GDM1 (cell line): ENCODE results near the gene SNAPC2.

Source experiments
- DNase-seq: peaks from one replicate; lab custom pipeline; 2025; lab: John Stamatoyannopoulos, UW

The SNAPC2 gene, protein sequence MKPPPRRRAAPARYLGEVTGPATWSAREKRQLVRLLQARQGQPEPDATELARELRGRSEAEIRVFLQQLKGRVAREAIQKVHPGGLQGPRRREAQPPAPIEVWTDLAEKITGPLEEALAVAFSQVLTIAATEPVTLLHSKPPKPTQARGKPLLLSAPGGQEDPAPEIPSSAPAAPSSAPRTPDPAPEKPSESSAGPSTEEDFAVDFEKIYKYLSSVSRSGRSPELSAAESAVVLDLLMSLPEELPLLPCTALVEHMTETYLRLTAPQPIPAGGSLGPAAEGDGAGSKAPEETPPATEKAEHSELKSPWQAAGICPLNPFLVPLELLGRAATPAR

DNA sequence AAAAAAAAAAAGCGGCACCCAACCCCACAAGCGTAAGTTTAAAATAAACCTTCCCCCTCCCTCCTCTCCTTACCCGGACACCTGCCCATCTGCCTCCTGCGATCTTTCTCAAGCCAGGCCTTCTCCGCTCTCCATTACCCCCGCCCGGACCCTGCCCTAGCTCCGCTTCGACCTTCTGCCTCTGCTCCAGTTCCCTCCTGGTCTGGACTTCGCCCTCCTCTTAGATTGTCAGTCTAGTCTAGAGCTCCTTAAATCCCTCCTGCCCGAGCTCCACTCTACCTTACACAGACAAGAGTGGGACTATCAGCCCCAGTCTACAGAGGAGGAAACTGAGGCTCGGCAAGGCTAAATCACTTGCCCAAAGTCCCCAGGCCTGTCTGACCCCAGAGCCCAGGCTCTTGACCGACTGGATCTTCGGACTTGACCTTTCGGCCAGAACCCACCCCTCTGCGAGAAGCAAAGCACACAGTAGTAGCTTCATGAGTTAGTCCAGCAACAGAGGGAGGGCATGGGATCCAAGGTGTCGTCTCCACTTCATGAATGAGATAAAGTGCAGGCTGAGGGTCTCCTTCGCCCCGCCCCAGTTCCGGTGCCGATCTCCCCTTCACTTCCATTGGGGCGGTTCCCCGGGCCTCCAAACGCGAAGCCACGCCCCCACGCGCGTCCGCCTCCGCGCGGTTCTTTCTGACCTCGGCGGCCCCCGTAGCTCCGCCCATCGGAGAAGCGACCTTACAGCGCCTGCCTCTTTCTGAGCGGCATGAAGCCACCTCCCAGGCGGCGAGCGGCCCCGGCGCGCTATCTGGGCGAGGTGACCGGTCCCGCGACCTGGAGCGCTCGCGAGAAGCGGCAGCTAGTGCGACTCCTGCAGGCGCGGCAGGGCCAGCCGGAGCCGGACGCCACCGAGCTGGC lies at the start of gene SNAPC2:
SNAPC2 (plus strand) TSS at position 729 of the 909 bp plus-strand sequence; CDS start at position 758, 29 bp downstream.
- DNase-seq: peak; percentile 91

DNA sequence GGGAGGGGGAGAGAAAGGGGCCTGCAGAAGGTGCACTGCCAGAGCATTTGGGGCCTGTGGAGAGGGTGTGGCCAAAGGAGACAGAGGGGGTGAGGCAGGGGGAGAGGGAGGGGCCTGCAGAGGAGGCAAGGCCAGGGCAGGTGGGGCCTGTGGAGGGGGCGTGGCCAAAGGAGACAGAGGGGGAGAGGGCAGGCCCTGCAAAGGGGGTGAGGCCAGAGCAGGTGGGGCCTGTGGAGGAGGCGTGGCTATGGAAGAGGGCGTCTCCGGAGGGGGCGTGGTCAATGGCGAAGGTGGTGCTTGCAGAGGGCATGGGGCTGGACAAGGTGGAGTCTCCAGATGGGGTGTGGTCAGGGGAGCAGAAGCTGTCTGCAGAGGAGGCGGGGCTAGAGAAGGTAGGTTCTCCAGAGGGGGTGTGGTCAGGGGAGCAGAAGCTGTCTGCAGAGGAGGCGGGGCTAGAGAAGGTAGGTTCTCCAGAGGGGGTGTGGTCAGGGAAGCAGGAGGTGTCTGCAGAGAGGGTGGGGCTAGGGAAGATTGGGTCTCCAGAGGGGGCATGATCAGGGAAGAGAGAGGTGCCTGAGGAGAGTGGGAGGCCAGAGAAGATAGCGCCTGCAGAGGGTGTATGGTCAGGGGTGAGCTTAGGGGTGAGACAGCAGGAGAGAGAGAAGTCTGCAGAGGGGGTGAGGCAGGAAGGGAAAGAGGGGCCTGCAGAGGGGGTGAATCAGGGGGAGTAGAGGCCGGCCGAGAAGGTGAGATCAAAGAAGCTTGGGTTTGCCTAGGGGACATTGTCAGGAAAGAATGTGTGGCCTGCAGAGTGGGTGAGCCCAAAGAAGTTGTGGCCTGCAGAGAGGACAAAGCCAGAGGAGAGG lies 49.3 kb upstream of the SNAPC2 start:
- DNase-seq: peak; percentile 87

DNA sequence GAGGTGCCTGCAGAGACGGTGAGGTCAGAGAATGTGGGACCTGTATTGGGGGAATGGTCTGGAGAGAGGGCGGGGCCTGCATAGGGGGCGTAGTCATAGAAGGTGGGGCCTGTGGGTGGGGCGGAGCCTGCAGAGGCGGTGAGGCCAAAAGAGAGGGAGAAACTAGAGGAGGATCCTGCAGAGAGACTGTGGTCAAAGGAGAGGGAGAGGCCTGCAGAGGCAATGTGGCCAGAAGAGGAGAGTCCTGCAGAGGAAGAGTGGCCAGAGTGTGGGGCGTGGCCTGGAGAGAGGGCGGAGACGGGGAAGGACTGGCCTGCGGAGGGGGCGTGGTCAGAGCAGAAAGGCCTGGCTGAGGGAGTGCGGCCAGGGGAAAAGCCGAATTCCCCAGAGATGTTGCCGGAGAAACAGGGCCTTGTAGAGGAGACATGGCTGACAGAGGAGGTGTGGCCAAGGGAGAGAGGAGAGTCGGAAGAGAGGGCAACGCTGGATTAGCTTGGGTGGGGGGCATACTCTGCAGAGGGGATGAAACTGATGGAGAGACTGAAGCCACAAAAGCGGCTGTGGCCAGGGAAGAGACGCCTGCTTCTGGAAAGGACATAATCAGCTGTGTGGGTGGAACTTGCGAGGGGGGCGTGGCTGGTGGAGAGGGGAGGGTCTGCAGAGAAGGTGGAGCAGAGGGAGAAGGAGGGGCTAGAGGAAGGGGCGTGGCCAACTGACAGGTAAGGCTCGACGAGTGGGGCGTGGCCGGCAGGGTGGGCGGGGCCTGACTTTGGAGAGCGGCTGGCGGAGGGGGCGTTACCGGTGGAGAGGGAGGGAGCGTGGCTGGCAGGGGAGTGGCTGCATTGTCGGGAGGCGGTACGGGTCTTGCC lies 48.5 kb upstream of the SNAPC2 start:
- DNase-seq: peak; percentile 88

DNA sequence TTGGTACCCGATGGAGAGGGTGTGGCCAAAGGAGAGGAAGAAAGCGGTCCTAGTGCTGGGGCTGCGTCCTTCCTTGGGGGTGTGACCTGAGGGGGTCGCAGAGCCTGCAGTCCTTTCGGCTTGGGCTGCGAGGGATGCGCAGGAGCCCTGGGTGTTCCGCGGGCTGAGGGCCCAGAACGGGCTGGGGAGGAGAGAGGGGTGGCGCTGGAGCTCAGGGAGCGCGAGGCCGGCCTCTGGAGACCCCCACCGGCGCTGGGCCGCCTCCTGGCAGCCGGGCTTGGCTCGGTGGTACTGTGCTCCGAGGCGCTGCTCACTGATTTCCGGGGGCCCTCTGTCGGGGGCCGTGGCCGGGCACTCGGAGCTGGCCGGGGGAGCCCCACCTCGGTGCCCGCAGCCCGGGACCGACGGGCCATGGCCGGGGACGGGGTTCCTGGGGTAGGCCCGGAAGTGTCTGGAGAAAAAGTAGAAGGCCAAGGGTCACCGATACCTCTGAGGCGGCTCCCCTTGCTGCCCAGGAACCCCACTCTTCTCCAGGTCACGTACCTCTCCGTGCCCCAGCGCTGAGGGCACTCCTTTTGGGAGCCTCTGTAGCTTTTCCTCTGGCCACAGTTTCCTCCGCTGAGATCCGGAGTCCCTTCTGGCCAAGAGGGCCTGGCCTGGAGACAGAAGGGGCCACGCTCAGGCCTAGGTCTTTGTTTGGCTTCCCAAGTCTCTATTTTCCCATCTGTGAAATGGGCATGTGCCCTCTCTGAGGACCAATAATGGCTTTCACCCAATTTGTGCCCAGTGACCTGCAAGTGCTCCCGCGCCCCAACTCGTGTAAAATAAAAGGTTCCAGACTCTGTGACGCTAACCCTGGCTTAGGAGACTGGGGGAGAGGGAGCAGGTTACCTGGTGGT lies 47.6 kb upstream of the SNAPC2 start:
- no peak for DNase-seq

DNA sequence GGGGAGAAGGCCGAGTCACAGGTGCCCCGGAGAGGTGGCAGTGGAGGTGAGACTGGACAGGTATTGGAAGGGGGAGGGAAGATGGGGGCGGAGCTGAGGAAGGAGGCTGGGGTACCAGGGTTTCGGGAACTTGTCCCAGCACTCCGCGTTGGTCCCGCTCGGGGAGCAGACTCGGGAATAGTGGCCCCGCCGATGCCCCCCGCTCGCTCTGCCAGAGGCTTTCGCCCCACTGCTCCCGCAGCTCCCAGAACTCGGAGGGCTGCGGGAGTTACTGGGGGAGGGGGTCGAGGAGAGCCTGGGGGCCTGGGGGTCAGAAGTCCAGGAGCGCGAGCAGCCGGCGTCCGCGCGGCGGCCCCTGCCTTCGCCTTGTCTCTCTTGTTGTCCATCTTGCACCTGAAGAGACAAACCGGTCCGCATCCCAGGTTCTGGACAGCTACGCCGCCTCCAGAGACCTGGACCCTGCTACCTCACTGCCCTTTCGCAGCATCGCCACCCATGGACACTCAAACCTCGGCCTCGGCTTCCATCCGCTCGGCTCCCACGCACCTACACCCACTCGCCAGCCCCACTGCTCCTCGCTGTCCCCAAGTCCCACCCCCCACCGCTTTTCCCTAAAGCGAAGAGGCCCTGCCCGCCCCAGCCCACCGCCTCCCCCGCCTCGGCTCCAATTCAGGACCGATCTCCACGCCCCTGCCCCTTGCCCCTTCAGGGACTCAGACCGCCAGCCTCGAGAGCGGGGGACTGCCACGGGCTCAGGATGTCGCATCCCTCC lies 46.6 kb upstream of the SNAPC2 start:
- DNase-seq: no peak

DNA sequence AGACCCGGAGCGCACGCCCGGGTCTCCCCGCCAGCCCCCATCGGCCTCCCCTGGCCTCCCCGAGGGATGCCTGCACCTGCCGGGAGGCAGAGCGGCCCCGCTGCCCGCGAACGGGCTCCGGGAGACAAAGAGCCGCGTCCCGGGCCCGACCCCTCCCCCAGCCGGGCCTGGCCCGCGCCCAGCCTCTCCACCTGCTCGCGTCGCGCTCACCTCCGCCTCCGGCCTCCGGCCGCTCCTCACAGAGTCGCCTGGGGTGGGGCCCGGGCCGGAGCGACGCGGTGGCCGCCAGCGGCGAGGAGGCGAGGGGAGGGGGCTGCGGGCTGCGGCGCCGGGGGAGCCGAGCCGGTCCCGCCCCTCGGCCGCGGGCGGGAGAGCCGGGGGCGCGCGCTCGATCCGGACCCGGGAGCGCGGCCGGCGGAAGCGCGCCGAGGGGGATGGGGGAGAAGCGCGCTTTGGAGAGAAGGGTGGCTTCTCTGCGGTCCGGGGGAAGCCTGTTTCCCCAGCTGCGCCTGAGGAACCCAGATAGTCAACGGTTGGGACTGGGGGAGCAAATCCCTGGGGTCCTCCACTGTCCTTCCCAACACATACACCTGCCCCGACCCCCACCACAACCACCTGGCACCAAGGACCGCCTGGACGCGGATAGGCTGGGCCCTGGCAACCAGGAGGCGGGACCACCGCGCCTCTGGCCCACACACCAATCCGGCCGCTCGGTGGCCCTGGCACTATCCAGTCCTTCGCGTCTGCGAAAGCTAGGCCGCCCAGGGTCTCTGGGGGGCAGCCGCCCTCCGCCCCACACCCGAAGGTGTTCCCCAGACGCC lies 45.9 kb upstream of the SNAPC2 start, which contains the start of gene PRR36:
PRR36 (minus strand) TSS at position 315 of the 821 bp plus-strand sequence. CDS start 701 bp downstream, outside the sequence.
- peak; percentile 20 for DNase-seq

DNA sequence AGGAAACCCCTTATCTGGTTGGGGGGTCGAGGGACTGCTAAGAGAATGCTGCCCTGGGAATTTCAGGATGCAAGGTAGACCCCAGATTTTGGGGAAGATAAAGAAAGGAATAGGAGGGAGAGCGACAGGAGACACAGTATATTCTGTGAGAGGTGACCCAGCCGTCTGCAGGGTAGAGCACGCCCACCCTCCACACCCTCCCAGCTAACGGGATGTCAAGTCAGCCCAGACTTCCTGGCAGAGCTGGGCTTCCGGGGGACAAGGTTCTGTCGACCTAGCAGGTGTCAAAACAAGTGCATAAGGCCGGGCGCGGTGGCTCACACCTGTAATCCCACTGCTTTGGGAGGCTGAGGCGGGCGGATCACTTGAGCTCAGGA lies 45.3 kb upstream of the SNAPC2 start:
- no peak for DNase-seq

DNA sequence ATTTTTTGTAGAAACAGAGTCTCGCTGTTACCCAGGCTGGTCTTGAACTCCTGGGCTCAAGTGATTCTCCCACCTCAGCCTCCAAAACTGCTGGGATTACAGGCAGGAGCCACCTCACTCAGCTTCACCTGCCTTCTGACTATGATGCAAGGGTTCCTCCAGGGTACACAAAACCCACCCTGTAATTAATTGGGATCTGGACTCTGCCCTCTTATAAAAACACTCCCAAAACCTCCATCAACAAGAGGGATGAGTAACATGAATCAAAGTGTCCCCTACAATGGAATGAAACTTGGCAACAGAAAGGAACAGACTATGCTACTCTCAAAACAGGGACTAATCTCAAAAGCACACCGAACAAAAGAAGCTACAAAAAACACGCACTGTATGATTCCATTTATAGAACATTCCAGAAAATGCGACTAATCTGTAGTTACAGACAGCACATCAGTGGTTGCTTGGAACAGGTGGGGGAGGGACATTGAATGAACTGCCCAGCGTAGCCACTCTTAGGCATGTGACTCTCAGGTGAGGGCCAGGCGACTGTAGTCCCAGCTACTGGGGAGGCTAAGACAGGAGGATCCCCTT lies 42.8 kb upstream of the SNAPC2 start:
- no peak for DNase-seq

DNA sequence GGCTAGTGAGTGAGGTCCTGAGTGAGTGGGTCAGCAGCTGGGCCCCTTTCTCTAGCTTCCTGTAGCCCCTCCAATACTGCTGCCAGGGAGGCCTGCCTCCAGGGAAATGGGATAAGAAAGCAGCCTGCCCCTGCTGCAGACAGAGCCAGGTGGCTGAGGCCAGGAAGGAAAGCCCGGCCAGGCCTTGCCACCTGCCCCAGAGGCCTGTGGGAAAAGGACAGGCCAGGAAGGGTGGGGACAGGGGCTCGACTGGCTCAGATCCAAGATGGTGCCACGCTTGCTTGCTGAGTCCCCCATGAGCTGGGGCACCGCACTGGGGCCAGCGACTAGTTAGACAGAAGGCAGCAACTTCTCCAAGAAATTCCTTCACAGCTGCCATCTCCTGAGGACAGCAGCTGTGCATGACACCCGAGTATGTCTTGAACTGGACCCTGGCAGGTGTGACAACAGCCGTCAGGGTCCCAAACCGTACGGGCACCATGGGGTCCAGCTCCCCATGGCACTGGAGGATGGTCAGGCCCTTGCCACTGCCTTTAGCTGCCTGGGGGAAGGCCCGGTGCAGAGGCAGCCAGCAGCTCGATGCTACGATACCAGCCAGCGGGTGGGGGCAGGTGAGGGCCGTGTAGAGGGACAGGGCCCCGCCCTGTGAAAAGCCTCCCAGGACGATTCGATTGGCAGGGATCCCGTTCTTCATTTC lies 40.9 kb upstream of the SNAPC2 start:
- DNase-seq: no peak

DNA sequence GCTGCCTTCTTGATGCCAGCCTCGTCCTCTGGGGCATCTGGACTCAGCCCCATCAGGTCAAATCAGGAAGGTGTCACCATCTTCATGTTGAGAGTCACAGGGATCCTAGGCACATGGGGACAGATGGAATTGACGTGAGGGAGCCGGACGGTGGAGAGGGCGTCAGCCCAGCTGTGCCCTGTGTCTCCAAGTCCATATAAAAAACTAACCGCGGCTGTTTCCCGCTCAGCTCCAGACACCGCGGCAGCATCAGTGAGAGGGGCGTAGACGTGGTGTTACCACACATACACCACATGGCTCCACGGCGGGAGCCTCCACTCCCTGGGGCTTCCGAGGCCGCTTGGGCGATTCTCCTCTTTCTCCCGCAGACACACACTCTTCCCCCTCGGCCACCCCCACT lies 40.3 kb upstream of the SNAPC2 start:
- DNase-seq: no peak

DNA sequence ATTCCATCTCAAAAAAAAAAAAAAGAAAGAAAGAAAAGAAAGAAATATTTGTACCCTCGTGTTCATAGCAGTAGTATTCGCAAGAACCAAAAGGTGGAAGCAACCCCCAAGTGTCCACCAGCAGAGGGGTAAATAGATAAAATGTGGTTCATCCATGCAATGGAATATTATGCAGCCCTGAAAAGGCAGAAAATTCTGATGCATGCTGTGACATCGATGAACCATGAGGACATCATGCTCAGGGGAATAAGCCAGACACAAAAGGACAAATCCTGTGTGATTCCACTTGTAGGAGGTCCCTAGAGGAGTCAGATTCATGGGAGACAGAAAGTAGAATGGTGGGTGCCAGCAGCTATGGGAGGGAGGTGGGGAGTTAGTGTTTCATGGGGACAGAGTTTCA lies 38.2 kb upstream of the SNAPC2 start:
- DNase-seq: no peak

DNA sequence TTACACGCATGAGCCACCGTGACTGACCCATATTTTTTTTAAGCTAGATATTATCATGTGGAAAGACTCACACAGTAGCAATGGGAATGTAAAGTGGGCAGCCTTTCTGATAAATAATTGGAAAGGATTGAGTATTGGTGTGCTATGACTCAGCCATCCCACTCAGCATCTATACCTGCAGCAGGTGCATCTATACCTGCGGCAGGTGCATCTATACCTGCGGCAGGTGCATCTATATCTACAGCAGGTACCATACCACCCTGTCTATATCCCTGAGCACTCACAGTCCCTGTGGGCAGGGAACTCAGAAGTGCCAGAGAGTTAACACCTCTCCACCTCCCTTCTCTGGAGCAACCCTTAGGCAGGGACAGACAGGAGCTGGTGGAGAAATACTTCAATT lies 37.0 kb upstream of the SNAPC2 start:
- DNase-seq: no peak

DNA sequence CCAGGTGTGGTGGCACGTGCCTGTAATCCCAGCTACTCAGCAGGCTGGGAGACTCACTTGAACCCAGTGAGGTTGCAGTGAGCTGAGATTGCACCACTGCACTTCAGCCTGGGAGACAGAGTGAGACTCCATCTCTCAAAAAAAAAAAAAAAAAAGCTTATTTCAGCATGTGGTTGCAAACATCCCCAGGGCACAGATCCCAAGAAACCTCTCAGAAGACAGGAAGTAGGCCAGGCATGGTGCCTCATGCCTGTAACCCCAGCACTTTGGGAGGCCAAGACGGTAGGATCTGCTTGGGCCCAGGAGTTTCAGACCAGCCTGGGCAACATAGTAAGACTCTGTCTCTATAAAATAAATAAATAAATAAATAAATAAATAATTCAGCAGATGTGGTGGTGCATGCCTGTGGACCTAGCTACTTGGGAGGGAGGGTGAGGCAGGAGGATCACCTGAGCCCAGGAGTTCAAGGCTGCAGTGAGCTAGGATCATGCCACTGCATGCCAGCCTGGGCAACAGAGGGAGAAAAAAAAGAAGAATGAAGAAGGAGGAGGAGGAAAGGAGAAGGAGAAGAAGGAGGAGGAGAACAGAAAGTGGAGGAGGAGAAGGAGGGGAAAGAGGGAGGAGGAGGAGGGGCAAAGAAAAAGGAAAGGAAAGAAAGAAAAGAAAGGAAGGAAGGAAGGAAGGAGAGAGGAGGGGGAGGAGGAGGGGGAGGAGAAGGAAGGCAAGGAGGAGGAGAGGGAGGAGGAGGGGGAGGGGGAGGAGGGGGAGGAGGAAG lies 36.2 kb upstream of the SNAPC2 start:
- no peak for DNase-seq

DNA sequence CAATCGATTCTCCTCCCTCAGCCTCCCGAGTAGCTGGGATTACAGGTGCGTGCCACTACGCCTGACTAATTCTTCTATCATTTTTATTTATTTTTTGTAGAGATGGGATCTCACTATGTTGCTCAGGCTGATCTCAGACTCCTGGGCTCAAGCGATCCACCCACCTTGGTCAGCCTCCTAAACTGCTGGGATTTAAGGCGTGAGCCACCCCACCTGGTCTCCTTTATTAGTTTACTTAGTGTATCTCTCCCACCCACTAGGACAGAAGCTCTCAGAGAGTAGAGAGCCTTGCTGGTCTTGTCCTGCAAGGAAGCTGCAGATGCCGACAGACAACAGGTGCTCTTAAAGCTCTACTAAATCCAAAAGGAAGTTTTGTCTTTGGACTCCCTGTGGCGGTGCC lies 34.3 kb upstream of the SNAPC2 start:
- DNase-seq: no peak

DNA sequence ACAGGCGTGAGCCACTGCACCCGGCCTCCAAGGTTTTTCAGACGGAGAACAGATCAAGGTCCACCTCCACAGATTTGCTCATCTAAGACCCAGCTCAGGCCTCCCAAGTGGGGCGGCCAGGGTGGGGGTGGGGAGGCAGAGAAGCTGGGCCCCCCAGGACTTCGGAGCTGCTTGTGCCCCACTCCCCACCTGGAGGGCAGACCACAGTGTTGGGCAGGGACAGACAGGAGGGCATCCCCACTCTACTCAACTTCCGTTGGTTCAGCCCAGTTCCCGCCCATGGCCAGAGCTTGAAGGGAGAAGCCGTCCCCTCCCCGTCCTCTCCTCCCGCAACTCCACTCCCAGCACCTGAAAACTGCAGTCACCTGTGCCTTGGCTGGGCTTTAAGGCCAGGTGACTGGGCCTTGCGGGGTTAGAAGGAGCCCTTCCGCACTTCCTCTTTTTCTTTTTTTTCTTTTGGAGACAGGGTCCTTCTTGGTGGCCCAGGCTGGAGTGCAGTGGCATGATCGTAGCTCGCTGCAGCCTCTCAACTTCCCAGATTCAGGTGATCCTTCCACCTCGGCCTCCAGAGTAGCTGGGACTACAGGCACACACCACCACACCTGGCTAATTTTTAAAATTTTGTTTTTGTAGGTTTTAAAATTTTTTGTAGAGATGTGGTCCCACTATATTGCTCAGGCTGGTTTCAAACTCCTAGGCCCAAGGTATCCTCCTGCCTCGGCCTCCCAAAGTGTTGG lies 32.6 kb upstream of the SNAPC2 start:
- DNase-seq: no peak
